ENCODE measurements around the gene PSMD1. TPM values are rescaled to one million over a fixed set of nuclear protein-coding genes. Genes with fewer than 3 reads are reported as not detected.

The PSMD1 gene
- total RNA-seq, 2 donors from 2014 or later: 47.1 to 73.1 TPM

- TF ChIP-seq POLR2A (IDR thresholded peaks at IDR 0.05): no peak
- Histone ChIP-seq H3K4me1 (replicated peaks) (no peaks in the 10 kb centered on the region), H3K27me3 (replicated peaks; ENCODE audit: insufficient read depth) (no peaks in the 10 kb centered on the region), H3K9me3 (no peaks in the 10 kb centered on the region), H3K27ac (peak overlapping the region; percentile 53 to 71), H3K36me3 (no peaks in the 10 kb centered on the region), H3K4me3 (peak overlapping the region; percentile 63 to 65)
- no peak for DNase-seq (ENCODE audit: low spot score)
- WGBS: 17% methylated on average over 11 of the region's 11 CpGs
- intact Hi-C loops (cut with DNase I): no loop called here
Measured at GRCh38 chr2:231197706-231198290, 141.1 kb downstream of the PSMD1 start.

DNA sequence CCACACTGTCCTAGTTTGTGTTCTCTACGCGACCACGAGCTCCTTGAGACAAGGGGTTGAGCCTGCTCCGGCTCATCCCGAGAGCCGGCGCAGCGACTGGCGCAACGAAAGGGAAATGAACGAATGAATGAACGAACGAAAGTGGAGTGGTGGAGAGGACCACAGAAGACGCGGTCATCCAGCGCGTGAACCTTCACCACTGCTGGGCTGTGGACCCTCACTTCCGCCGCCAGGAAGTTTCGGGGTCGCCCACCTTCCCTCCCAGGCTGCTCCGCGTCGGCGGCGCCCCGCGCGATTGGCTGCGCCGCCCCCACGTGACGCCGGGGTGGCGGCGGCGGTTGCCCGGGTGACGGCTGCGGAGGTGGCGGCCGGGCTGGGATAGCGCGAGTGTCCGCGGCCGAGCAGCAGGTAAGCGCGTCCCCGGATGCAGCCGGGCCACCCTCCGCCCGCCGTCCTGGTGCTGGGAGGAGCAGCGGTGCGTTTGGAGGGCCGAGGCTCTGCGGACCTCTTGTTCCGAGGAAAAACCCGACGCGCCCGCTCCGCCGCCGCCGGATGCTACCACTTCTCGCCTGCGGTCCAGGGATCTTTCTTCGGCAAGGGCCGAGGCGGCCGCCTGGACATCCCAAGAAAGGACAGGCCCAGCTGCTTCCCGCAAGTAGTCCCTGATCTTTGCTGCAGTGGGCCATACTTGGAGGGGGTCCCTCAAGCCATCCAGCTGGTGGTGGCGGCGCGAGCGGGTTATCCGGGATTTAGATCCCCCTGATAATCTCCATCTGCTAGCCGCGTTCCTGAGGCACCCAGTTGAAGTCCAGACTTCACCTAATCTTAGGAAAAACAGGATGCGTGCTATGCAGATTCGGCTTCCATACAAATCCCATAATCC is 141.9 kb downstream of the PSMD1 start, which contains the start of gene ARMC9:
ARMC9 (plus strand) TSS at position 341 of the 883 bp plus-strand sequence. CDS start 7,608 bp downstream, outside the sequence.
- intact Hi-C loops (cut with DNase I): no loop called here
- Histone ChIP-seq H3K9me3 (no peaks in the 10 kb centered on the region), H3K36me3 (no peaks in the 10 kb centered on the region), H3K27me3 (replicated peaks; ENCODE audit: insufficient read depth) (no peaks in the 10 kb centered on the region), H3K4me1 (replicated peaks) (no peaks in the 10 kb centered on the region), H3K27ac (peak within 1 kb of the TSS; percentile 63 to 71), H3K4me3 (peak within 1 kb of the TSS; percentile 63 to 65)
- peak; percentile 76 for DNase-seq (ENCODE audit: low spot score)
- peak; percentile 55 for TF ChIP-seq POLR2A (IDR thresholded peaks at IDR 0.05)
- TF ChIP-seq, protein P1, sequence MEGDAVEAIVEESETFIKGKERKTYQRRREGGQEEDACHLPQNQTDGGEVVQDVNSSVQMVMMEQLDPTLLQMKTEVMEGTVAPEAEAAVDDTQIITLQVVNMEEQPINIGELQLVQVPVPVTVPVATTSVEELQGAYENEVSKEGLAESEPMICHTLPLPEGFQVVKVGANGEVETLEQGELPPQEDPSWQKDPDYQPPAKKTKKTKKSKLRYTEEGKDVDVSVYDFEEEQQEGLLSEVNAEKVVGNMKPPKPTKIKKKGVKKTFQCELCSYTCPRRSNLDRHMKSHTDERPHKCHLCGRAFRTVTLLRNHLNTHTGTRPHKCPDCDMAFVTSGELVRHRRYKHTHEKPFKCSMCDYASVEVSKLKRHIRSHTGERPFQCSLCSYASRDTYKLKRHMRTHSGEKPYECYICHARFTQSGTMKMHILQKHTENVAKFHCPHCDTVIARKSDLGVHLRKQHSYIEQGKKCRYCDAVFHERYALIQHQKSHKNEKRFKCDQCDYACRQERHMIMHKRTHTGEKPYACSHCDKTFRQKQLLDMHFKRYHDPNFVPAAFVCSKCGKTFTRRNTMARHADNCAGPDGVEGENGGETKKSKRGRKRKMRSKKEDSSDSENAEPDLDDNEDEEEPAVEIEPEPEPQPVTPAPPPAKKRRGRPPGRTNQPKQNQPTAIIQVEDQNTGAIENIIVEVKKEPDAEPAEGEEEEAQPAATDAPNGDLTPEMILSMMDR (IDR thresholded peaks at IDR 0.05): no peak
- WGBS: under 1% methylated on average over 50 of the region's 83 CpGs

- Histone ChIP-seq H3K9me3 (no peaks in the 10 kb centered on the region), H3K36me3 (no peaks in the 10 kb centered on the region), H3K4me1 (replicated peaks) (no peaks in the 10 kb centered on the region), H3K27ac (peak overlapping the region; percentile 63 to 71), H3K4me3 (peak overlapping the region; percentile 63 to 65), H3K27me3 (replicated peaks; ENCODE audit: insufficient read depth) (no peaks in the 10 kb centered on the region)
- peak; percentile 33 for DNase-seq (ENCODE audit: low spot score)
- intact Hi-C loops (cut with DNase I): no loop called here
- WGBS: 11% methylated on average over 5 of the region's 5 CpGs
- TF ChIP-seq POLR2AphosphoS5 (IDR thresholded peaks at IDR 0.05): no peak
- TF ChIP-seq, protein P1 (IDR thresholded peaks at IDR 0.05): no peak
Measured at GRCh38 chr2:231199219-231199618, 142.6 kb downstream of the PSMD1 start.

DNA sequence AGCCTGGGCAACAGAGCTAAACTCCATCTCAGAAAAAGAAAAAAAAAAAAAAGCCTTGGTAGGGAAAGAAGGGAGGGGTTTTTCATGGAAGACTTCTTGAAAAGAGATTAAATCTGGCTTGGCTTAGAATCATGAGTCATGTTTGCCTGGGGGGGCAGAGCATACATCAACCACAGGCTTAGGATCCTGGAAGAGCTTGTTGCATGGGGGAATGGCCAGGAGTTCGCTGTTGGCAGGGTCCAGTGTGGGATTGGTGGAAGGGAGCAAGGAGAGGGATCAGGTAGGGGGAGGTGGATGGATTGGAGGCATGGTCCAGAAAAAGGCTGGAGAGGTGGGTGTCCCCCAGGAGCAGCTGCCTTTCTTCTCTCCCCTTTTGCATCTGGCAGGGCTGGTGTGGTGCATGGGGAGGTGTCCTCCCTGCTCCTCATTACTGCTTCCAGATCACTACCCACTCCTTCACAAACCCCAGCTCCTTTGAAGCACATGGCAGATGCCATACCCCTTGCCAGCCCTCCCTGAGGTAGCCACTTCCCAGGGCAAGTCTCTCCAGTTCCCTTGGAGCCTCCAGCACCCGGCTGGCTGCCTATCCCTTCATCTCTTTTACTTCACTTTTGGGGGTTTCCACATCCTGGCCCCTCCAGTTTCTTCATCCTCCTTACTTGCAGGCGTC is 144.3 kb downstream of the PSMD1 start:
- H3K4me1 ChIP-seq (replicated peaks): no peaks in the 10 kb centered on the region

DNA sequence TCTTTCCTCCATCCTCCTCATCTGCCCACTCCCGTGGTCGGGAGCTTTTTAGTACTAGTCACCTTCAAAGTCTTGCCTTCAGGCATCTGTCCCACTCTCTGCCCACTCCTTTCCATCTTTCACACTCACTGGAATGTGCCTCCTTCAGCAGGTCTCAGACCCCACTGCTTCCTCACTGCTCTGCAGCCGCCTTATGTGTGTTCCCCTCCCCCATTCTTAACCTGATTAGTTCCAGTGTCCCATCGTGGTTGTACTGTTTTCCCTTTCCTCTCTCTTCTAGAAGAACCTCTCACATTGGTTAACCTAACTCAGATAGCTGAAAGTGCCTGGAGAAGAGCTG is 144.8 kb downstream of the PSMD1 start:
- H3K9me3 ChIP-seq: no peaks in the 10 kb centered on the region
- intact Hi-C loops (cut with DNase I): no loop called here
- no peak overlapping the region for H3K4me3 ChIP-seq
- no peak for DNase-seq (ENCODE audit: low spot score)
- no peaks in the 10 kb centered on the region for H3K36me3 ChIP-seq
- WGBS: 83% methylated on average over 4 of the region's 4 CpGs
- TF ChIP-seq POLR2A (IDR thresholded peaks at IDR 0.05): no peak
- TF ChIP-seq, protein P1 (IDR thresholded peaks at IDR 0.05): no peak
- no peak for TF ChIP-seq POLR2AphosphoS5 (IDR thresholded peaks at IDR 0.05)
- no peaks in the 10 kb centered on the region for H3K27me3 ChIP-seq (replicated peaks; ENCODE audit: insufficient read depth)
- H3K27ac ChIP-seq: no peak overlapping the region
- H3K4me1 ChIP-seq (replicated peaks): no peaks in the 10 kb centered on the region

More for the DNA sequence above, 144.3 kb downstream of the PSMD1 start:
- Histone ChIP-seq H3K36me3 (no peaks in the 10 kb centered on the region), H3K9me3 (no peaks in the 10 kb centered on the region), H3K4me3 (no peak overlapping the region), H3K27me3 (replicated peaks; ENCODE audit: insufficient read depth) (no peaks in the 10 kb centered on the region), H3K27ac (no peak overlapping the region)
- TF ChIP-seq POLR2A (IDR thresholded peaks at IDR 0.05) (no peak), POLR2AphosphoS5 (IDR thresholded peaks at IDR 0.05) (no peak)
- TF ChIP-seq, protein P1 (IDR thresholded peaks at IDR 0.05): no peak
- 75% methylated on average over 3 of the region's 3 CpGs for WGBS
- DNase-seq (ENCODE audit: low spot score): no peak
- intact Hi-C loops (cut with DNase I): no loop called here

All from prostate gland (tissue), 2 donors.